ENCODE data around the gene PLCXD1.
"Not testable (repeated sequence)": the region's sequence is repeated elsewhere in the genome, so short reads cannot be mapped to it uniquely, and the experiment has no call there.

The PLCXD1 gene

GRCh38 chrX:292900-293897 is 12.0 kb downstream of the PLCXD1 start:
- DNase-seq (ENCODE audit: low read depth in 3 of 3) = no peak

GRCh38 chrX:295136-295535 is 14.0 kb downstream of the PLCXD1 start:
- no peak for DNase-seq (ENCODE audit: low read depth in 3 of 3)

DNA sequence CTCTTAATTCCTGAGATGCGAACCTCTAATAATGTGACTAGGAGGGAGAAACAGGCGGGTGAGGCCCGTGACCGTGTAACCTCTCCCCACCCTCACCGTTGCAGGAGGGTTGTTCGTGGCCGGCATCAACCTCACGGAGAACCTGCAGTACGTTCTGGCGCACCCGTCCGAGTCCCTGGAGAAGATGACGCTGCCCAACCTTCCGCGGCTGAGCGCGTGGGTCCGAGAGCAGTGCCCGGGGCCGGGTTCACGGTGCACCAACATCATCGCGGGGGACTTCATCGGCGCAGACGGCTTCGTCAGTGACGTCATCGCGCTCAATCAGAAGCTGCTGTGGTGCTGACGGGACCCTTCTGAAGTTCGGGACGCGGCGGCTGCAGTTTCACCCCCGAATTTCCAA is 17.8 kb downstream of the PLCXD1 start:
- DNase-seq (ENCODE audit: low read depth in 3 of 3) = no peak

- DNase-seq (ENCODE audit: low read depth in 3 of 3) = no peak
These were observed 19.2 kb downstream of the PLCXD1 start for GRCh38 chrX:300334-300733.

DNA sequence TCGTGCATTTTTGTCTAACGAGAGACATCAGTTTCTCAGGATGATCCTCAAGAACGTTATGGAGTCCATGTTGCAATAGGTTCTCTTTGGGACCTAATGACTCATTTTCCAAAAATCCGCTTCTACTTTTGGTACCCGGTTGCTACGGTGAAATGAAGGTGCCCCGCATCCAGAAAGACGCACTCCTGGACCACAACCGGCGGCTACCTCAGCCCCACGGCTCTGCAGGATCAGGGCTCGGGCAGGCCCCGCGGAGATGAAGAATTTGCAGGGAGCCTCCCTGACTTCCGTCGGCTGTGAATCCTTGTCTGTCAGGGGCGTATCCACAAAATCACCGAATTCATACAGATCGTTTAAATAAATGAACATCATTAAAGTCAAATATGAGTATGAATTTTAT is 21.8 kb downstream of the PLCXD1 start:
- DNase-seq (ENCODE audit: low read depth in 3 of 3) = no peak

DNA sequence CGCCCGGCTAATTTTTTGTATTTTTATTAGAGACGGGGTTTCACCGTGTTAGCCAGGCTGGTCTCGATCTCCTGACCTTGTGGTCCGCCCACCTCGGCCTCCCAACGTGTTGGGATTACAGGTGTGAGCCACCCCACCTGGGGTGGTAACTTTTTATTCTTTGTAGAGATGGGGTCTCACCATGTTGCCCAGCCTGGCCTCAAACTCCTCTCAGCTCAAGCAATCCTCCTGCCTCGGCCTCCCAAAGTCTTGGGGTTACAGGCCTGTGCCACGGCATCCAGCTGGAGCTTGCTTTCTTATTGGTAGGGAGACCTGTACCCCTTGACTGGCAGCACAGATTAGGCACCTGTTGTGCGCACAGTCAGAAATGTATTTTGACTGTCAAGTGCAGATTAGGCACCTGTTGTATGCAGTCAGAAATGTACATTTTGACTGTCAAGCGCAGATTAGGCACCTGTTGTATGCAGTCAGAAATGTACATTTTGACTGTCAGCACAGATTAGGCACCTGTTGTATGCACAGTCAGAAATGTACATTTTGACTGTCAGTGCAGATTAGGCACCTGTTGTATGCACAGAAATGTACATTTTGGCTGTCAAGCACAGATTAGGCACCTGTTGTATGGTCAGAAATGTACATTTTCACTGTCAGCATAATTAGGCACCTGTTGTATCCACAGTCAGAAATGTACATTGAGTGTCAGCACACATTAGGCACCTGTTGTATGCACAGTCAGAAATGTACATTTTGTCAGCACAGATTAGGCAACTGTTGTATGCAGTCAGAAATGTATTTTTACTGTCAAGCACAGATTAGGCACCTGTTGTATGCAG is 24.8 kb downstream of the PLCXD1 start:
- not testable (repeated sequence) for DNase-seq (ENCODE audit: low read depth in 3 of 3)

DNA sequence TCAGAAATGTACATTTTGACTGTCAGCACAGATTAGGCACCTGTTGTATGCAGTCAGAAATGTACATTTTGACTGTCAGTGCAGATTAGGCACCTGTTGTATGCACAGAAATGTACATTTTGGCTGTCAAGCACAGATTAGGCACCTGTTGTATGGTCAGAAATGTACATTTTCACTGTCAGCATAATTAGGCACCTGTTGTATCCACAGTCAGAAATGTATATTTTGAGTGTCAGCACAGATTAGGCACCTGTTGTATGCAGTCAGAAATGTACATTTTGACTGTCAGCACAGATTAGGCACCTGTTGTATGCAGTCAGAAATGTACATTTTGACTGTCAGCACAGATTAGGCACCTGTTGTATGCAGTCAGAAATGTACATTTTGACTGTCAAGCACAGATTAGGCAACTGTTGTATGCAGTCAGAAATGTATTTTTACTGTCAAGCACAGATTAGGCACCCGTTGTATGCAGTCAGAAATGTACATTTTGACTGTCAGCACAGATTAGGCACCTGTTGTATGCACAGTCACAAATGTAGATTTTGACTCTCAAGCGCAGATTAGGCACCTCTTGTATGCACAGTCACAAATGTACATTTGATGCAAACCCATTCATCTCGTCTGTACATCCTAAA is 25.6 kb downstream of the PLCXD1 start:
- not testable (repeated sequence) for DNase-seq (ENCODE audit: low read depth in 3 of 3)

- no peak for DNase-seq (ENCODE audit: low read depth in 3 of 3)
These were observed 26.3 kb downstream of the PLCXD1 start for GRCh38 chrX:307261-308111.

GRCh38 chrX:308821-309520 is 27.8 kb downstream of the PLCXD1 start:
- no peak for DNase-seq (ENCODE audit: low read depth in 3 of 3)

- DNase-seq (ENCODE audit: low read depth in 3 of 3) = no peak
These were observed 29.5 kb downstream of the PLCXD1 start for GRCh38 chrX:310621-311155.

- DNase-seq (ENCODE audit: low read depth in 3 of 3) = no peak
These were observed 30.3 kb downstream of the PLCXD1 start for GRCh38 chrX:311156-312129.

DNA sequence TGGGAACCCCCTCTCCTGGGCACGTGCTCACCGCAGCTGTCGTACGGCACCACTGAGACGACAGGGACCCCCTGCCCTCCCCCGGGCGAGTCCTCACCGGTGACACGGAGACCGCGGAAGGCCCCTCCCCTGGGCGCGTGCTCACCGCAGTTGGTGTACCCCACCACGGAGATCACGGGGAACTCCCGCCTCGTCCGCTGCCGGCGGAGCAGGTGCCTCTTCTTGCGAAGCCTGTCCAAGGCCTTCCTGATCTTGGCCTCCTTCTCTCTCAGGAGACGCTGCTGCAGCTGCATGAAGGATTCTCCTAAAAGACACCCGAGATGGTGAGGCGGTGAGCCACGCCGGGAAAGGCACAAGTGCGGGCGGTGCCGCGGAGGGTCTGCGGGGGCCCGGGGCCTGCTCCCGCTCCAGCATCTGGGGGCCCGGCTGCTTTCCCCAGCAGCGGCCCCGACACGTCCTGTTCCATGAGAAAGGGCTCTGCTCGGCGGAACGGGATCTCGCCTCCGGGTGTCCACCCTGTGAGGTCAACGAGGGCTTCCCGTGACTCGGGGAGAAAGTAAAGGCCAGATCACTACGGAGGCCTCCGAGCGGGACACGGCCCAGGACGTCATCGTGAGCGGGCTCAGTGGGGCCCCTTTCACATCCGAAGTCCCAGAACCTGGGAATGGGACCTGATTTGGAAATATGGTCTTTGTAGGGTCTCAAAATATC is 31.6 kb downstream of the PLCXD1 start:
- DNase-seq (ENCODE audit: low read depth in 3 of 3) = no peak

- DNase-seq (ENCODE audit: low read depth in 3 of 3) = no peak
These were observed 32.4 kb downstream of the PLCXD1 start for GRCh38 chrX:313546-313945.

GRCh38 chrX:314049-314448 is 32.9 kb downstream of the PLCXD1 start:
- no peak for DNase-seq (ENCODE audit: low read depth in 3 of 3)

DNA sequence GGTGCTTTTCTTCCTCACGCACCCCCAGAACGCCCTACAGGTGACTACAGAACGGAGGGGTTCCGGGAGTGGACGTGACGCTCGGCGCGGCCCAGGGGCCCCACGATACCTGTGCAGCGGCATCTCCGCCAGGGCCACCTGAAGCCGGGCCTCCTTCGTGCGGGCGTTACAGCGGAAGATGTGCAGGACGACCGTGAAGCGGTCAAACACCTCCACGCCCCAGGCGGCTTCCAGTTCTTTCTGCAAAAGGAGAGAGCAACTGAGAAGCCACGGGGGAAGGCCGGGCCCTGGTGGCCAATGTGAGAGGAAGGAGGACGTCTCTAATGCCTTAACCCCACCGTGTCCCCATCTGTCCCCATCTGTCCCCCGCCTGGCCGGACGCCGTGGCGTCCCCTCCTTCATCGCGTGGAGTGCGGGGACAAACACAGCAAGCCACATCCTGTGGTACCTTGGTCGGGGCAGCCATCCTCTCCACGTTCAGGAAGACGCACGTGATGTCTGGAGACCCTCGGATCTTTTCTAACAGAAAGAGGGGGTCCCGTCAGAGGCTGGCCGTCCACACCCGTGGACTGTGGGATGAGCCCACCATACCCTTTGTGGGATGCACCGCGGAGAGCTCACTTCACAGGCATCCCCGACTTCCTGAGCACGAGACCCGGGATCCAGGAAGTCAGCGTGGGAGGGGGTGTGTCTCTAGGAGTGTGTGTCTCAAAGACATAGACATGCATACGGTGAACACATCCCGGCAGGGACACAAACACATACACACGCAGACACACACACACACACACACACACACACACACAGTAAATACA is 33.8 kb downstream of the PLCXD1 start:
- no peak for DNase-seq (ENCODE audit: low read depth in 3 of 3)

DNA sequence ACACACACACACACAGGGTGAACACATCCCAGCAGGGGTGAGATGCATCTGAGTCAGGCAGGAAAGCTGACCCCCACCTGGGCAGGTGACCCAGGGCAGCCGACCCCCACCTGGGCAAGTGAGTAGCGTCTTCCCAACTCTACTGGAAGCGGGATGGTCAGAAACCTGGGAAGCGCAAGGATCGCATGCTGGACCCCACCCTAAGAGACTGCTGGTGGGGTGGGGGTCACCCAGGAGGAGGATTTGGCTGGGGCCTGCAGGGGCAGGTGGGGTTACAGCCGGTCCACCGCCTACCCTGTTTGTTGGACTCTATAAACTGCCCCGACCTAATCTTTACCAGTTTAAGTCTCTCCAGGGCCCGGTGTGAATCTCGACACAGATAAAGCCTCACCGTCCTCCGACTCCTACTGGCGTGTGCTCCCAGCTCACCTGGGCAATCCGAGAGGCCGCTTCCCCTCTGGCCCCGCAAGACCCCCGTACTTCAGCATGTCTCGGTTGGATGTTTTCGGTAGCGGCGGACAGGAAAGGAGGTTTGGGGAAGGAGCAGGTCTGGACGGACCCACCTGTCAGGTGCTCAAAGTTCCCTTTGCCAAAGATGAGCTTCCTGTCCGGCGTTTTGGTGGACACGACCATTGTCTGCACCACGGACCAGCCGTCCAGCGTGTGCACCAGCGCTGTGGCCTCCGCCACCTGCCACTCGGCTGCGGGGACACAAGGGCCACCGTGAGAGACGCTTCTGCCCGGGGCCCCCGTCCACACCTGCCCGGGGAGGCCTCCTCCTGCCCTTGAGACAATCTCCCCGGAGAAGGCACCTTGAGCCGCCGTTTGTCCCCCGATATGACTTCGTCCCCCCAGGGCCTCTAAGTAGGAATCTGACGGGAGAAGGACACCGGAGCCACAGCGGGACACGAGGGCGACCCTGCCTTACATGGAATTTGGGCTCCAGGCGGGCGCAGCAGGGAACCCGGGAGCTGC is 35.5 kb downstream of the PLCXD1 start:
- no peak for DNase-seq (ENCODE audit: low read depth in 3 of 3)
